Right lobe of liver (tissue), 4 donors: Measurements from ENCODE around the gene ELMOD2.

Experiments used
- POLR2A ChIP-seq: fragments of 450-650 bp; IDR thresholded peaks from one replicate; pipeline ENCODE4 v1.6.1; 2017; ENCODE audit warnings: antibody characterized with exemption, mild to moderate bottlenecking
- TF ChIP-seq, protein P1 (sequence below), 4 donors: fragments of 200-600 bp in 3 of 4; fragments of 450-650 bp in 1 of 4; IDR thresholded peaks; one replicate each; pipeline versions ENCODE4 v1.5.1 to v1.8.0; 2016 to 2022; ENCODE audit warnings: antibody characterized with exemption in 4 of 4, mild to moderate bottlenecking in 2 of 4
- donor health status: DM: no; HTN: no; CAD: no.
- donor health status: DM: no; HTN: no; CAD: no.
- donor health status: DM: no; HTN: yes; CAD: no.

DNA sequence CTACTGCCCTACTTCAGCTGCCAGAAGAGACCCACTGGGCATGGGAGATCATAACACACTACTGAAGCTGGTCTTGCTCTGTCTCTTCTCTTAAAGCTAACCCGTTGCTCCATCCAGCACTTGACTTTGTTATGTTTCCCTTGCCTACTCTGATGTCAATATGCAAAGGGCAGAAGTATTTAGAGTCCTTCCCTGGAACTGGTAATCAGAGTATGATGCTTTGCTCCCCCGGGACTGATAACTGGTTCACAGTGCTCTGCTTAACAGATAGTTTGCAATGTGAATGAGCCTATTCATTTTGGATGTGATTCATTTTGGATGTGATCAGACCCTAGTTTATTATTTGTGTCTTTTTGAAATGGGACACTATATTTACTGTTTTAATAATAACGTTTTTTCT, 57.1 kb downstream of the ELMOD2 start:
- TF ChIP-seq, protein P1, sequence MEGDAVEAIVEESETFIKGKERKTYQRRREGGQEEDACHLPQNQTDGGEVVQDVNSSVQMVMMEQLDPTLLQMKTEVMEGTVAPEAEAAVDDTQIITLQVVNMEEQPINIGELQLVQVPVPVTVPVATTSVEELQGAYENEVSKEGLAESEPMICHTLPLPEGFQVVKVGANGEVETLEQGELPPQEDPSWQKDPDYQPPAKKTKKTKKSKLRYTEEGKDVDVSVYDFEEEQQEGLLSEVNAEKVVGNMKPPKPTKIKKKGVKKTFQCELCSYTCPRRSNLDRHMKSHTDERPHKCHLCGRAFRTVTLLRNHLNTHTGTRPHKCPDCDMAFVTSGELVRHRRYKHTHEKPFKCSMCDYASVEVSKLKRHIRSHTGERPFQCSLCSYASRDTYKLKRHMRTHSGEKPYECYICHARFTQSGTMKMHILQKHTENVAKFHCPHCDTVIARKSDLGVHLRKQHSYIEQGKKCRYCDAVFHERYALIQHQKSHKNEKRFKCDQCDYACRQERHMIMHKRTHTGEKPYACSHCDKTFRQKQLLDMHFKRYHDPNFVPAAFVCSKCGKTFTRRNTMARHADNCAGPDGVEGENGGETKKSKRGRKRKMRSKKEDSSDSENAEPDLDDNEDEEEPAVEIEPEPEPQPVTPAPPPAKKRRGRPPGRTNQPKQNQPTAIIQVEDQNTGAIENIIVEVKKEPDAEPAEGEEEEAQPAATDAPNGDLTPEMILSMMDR (IDR thresholded peaks at IDR 0.05), result no peak
- no peak for TF ChIP-seq POLR2A
